Activated CD8-positive, alpha-beta memory T cell treated with anti-CD3 and anti-CD28 coated beads for 4 hours (primary cell): ENCODE measurements around the gene UROC1.
A peak's percentile ranks its signal among the peaks of the same experiment; 100 is the strongest.

Source experiments
- DNase-seq, 2 donors: peaks; one replicate each; pipeline ENCODE4 v3.0.0-alpha.2; 2020; ENCODE audit warnings: low read depth in 2 of 2

The UROC1 gene

GRCh38 chr3:126478581-126479310, 38.8 kb downstream of the UROC1 start:
- DNase-seq: no peak

GRCh38 chr3:126477061-126477380, 40.6 kb downstream of the UROC1 start:
- DNase-seq: no peak

- no peak for DNase-seq
These were observed 41.2 kb downstream of the UROC1 start for GRCh38 chr3:126476166-126477060.

- DNase-seq: peak; percentile 83 to 90
These were observed 42.0 kb downstream of the UROC1 start, which contains the start of gene ZXDC for GRCh38 chr3:126475413-126476114. Gene ZXDC (minus strand): TSS chr3:126475891. CDS start chr3:126475865, 26 bp downstream.

GRCh38 chr3:126474498-126475412, 42.8 kb downstream of the UROC1 start:
- DNase-seq: no peak

- DNase-seq: no peak
These were observed 44.0 kb downstream of the UROC1 start for GRCh38 chr3:126473292-126474168.

GRCh38 chr3:126472277-126473006, 45.1 kb downstream of the UROC1 start:
- DNase-seq: no peak

GRCh38 chr3:126469479-126469878, 48.1 kb downstream of the UROC1 start:
- no peak for DNase-seq

- DNase-seq: no peak
These were observed 49.3 kb downstream of the UROC1 start for GRCh38 chr3:126468028-126468891.

- no peak for DNase-seq
These were observed 50.0 kb downstream of the UROC1 start for GRCh38 chr3:126467611-126467955.

- DNase-seq: no peak
These were observed 50.5 kb downstream of the UROC1 start for GRCh38 chr3:126466886-126467610.

GRCh38 chr3:126465928-126466544, 51.5 kb downstream of the UROC1 start:
- no peak for DNase-seq

GRCh38 chr3:126464997-126465396, 52.6 kb downstream of the UROC1 start:
- DNase-seq: no peak

- no peak for DNase-seq
These were observed 53.1 kb downstream of the UROC1 start for GRCh38 chr3:126464494-126464893.

GRCh38 chr3:126464093-126464492, 53.5 kb downstream of the UROC1 start:
- DNase-seq: no peak

- DNase-seq: no peak
These were observed 54.1 kb downstream of the UROC1 start for GRCh38 chr3:126463521-126463920.

GRCh38 chr3:126461450-126462070, 56.0 kb downstream of the UROC1 start:
- DNase-seq: no peak
